Aortic smooth muscle cell (primary cell): ENCODE data around the gene CPNE6. TPM values are rescaled to one million over a fixed set of nuclear protein-coding genes. Genes with fewer than 3 reads are reported as not detected.

Source experiments
- total RNA-seq: library from RNA; depleted of rRNA; stranded (reverse); fragments of >200 nt; gene quantifications from 2 replicates; pipeline ENCODE4 v1.2.3, GENCODE V29; 2014

Gene CPNE6
- not detected in 2 replicates for total RNA-seq

DNA sequence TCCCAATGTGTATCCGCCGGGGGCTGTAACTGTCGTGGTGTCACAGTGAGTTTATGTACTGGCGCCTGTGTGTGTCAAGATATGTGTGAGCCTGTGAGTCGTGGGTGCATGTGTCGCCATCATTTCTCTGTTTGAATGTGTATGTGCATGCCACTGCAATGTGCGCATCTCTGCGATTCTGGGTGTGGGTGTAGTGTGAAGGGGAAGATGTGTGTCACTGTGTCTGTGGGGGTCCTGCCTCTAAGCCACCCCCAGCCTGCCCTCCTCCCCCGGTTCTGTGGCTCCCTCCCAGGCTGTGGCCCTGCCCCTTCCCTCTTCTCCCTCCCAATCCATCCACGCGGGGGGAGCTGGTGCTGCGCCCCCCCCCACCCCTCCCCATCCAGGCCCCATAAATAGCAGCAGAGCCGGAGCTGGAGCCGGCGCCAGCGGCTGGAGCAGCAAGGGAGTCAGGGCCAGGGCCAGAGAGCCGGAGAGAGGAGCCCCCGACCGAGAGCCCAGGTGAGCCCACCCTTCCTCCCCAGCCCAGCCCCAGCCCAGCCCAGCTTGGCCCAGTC lies at the start of gene CPNE6:
Gene CPNE6 (plus strand): TSS at position 419 of the 554 bp plus-strand sequence. CDS start 1,375 bp downstream, outside the sequence.

DNA sequence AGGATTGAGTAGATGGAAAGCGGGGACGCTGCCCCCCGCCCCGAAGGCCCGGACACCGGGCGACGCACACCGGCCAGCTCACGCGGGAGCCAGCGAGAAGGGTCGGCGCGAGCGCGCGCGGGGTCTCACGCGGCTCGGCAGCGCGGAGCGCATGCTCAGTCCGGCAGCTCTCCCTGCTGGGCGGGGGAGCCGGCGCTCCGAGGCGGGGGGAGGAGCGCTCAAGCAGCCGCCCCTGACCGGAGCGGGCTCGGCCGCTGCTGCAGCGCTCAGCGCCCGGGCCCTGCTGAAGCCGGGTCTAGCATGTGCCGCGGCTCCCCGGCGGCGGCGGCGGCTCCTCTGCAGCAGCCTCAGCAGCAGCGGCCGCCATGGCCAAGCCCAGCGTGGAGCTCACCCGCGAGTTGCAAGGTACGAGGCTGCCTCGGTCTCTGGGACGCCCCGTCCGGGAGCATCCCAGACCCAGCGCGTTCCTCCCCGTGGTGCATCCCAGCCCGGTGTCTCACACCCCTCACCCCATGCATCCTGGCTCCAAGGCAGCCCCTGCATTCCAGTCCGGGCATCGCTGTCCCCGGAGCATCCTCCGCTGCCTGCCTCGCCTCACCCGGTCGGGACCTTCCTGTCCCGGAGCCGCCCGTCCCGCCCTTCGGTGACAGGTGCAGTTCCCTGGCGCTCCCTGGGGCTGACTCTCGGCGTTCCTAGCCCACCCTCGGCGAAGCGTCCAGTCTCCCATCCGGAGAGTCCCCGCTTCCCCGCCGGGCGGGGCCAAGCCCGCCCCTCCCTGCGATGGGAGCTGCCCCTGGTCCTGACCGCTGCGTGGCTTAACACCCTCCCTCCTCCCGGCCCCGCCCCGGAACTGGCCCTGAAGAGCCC lies 19.3 kb upstream of the CPNE6 start, which contains the start of gene CARMIL3:
Gene CARMIL3 (plus strand): TSS at position 221 of the 867 bp plus-strand sequence. CDS start 145 bp downstream, at position 366.

DNA sequence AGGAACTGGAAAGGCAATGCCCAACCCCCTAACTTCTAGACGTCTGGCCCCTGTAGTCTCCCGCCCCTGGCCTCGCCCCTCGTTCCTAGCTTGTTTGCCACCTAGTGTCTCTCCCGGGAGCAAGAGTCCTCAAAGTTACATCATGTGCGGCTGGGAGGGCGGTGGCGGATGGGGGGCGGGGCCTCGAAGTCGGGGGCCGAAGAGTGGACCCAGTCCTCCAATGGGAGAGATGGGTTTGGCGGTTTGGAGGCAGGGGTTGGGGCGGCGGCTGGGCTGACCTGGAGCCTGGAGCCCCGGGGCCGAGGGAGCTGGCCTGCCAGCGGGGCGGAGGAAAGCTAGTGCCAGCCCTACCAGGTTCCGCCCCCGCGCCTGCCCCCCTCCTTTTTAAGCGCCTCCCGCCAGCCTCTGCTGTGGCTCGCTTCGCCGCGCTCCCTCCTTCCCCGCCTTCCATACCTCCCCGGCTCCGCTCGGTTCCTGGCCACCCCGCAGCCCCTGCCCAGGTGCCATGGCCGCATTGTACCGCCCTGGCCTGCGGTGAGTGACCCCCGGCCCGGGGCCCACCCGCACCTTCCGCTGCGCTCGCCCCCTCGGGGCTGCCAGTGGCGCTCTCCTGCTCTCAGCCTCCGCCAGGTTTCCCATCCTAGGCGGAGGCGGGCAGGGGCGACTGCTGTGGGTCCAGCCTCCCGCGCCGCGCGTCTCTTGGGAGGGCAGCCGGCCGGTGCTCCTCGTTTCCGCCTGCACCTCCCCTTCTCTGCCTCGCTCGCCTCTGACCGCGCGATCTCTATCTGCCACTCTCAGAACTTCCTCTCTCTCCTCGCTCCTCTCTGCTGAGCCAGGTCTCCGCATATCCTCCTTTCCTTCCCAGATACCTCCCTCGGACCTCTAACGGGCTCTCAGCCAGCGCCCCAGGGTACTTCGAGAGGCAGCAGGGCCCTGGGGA lies 22.8 kb downstream of the CPNE6 start, which contains the start of gene PCK2:
Gene PCK2 (plus strand): TSS at position 411 of the 940 bp plus-strand sequence. CDS start 95 bp downstream, at position 506.

DNA sequence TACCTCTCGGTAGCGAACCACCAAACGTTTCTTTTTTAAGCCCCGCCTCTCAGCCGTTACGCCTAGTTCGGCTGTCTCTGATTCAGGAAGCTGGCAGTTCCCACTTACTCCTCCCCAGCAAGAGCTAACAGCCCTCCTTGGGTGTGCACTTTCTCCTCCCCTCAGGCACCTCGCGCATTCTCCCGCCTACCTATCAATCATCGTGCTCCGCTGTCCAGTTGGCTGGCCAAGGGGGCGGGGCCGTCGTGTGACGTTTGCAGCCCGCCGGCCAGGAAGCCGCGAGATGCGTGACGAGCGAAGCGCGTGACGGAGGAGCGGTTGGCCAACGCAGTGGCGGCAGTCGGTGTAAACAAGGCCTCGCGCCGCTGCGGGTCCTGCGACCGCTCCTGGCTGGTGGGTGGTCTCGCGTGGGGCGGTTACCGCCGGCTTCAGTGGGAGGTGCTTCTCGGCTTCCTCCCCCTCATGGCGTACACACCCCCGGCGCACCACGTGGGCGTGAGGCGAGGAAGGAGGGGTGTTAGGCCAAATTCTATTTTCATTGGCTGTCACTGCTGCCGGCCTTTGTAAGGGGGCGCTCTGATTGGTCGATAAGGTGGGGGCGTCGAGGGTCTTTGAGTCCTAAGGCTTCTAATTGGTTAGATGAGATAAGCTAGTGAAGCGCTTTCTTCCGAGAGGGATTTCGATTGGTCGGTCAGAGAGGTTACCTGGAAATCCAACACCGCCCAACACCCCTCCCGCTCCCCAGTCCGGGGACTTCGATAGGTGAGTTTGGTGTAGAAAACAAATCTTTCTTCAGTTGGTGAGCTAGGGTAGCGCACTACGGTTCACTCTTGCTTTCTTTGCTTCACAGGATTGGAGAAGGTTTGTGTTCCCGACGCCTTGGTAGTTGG lies 43.4 kb downstream of the CPNE6 start, which contains the start of the genes DCAF11 and NRL:
Gene DCAF11 (plus strand): TSS at position 246 of the 890 bp plus-strand sequence. CDS start 818 bp downstream, outside the sequence.
Gene NRL (minus strand): TSS at position 418 of the 890 bp plus-strand sequence. CDS start 32,101 bp downstream, outside the sequence.

Other genes with a start within 250 kb of the CPNE6 start
- 37.0 and 52.1 TPM in 2 replicates for gene DHRS4, start 117.8 kb upstream of the CPNE6 start, total RNA-seq
- gene DHRS4L2, start 82.6 kb upstream of the CPNE6 start, total RNA-seq = 9.2 and 18.4 TPM in 2 replicates
- under 0.01 TPM in 1 of 2 replicates, not detected in the other for gene CARMIL3, start 19.6 kb upstream of the CPNE6 start, total RNA-seq
- 8.6 and 10.2 TPM in 2 replicates for gene PCK2, start 22.7 kb downstream of the CPNE6 start, total RNA-seq
- 63.2 and 68.4 TPM in 2 replicates for gene DCAF11, start 43.2 kb downstream of the CPNE6 start, total RNA-seq
- 0.75 and 0.79 TPM in 2 replicates for gene NRL, start 43.4 kb downstream of the CPNE6 start, total RNA-seq
- 0.13 and 0.19 TPM in 2 replicates for gene FITM1, start 59.1 kb downstream of the CPNE6 start, total RNA-seq
- gene PSME1, start 64.6 kb downstream of the CPNE6 start, total RNA-seq = 97.5 and 122 TPM in 2 replicates
- gene EMC9, start 70.0 kb downstream of the CPNE6 start, total RNA-seq = 19.2 and 29.5 TPM in 2 replicates
- gene PSME2, start 75.0 kb downstream of the CPNE6 start, total RNA-seq = 114 and 116 TPM in 2 replicates
- 31.8 and 33.7 TPM in 2 replicates for gene RNF31, start 75.9 kb downstream of the CPNE6 start, total RNA-seq
- gene IRF9, start 89.7 kb downstream of the CPNE6 start, total RNA-seq = 102 and 108 TPM in 2 replicates
- 0.66 and 1.4 TPM in 2 replicates for gene REC8, start 100.5 kb downstream of the CPNE6 start, total RNA-seq
- 32.3 and 46.9 TPM in 2 replicates for gene IPO4, start 117.3 kb downstream of the CPNE6 start, total RNA-seq
- 52.8 and 58.4 TPM in 2 replicates for gene TM9SF1, start 123.9 kb downstream of the CPNE6 start, total RNA-seq
- gene TSSK4, start 134.1 kb downstream of the CPNE6 start, total RNA-seq = 0.19 TPM in 1 of 2 replicates, not detected in the other
- gene CHMP4A, start 141.9 kb downstream of the CPNE6 start, total RNA-seq = 25.6 and 31.3 TPM in 2 replicates
- 17.4 and 21.1 TPM in 2 replicates for gene MDP1, start 144.5 kb downstream of the CPNE6 start, total RNA-seq
- 300 and 324 TPM in 2 replicates for gene NEDD8, start 160.8 kb downstream of the CPNE6 start, total RNA-seq
- 93.1 and 102 TPM in 2 replicates for gene GMPR2, start 161.4 kb downstream of the CPNE6 start, total RNA-seq
- 51.5 and 55.1 TPM in 2 replicates for gene TINF2, start 171.1 kb downstream of the CPNE6 start, total RNA-seq
- 0.25 and 0.40 TPM in 2 replicates for gene TGM1, start 191.6 kb downstream of the CPNE6 start, total RNA-seq
- gene RABGGTA, start 200.0 kb downstream of the CPNE6 start, total RNA-seq = 20.0 and 21.7 TPM in 2 replicates
- gene DHRS1, start 228.2 kb downstream of the CPNE6 start, total RNA-seq = 14.5 and 20.0 TPM in 2 replicates
- 16.8 and 22.3 TPM in 2 replicates for gene NOP9, start 228.3 kb downstream of the CPNE6 start, total RNA-seq
- 0.68 and 1.1 TPM in 2 replicates for gene CIDEB, start 236.4 kb downstream of the CPNE6 start, total RNA-seq
- gene LTB4R2, start 238.6 kb downstream of the CPNE6 start, total RNA-seq = 2.0 and 2.6 TPM in 2 replicates
- 0.75 and 1.1 TPM in 2 replicates for gene LTB4R, start 239.9 kb downstream of the CPNE6 start, total RNA-seq